Trophoblast cell (in vitro differentiated cells and primary cell): Measurements from ENCODE around the gene SAMD10.

Experiments
- DNase-seq, 2 donors: peaks; one replicate each; pipeline ENCODE4 v3.0.0-alpha.2; 2016
- H2AFZ ChIP-seq: 2 replicates; pipeline ENCODE4 v1.6.1; 2013; ENCODE audit warnings: low read length, moderate library complexity, mild to moderate bottlenecking; ENCODE audit not compliant: insufficient read depth, poor library complexity
- H2AK5ac ChIP-seq: 2 replicates; pipeline ENCODE4 v1.6.1; 2013; ENCODE audit warnings: mild to moderate bottlenecking, low read length
- H2BK120ac ChIP-seq: 2 replicates; pipeline ENCODE4 v1.6.1; 2013; ENCODE audit warnings: low read length, mild to moderate bottlenecking, moderate library complexity; ENCODE audit not compliant: insufficient read depth, poor library complexity
- H2BK12ac ChIP-seq: 2 replicates; pipeline ENCODE4 v1.6.1; 2013; ENCODE audit warnings: mild to moderate bottlenecking, low read length, moderate library complexity
- H2BK5ac ChIP-seq: 2 replicates; pipeline ENCODE4 v1.6.1; 2013; ENCODE audit warnings: low read length, low read depth, moderate library complexity, mild to moderate bottlenecking; ENCODE audit not compliant: poor library complexity
- H3K14ac ChIP-seq: 2 replicates; pipeline ENCODE4 v1.6.1; 2013; ENCODE audit warnings: mild to moderate bottlenecking, low read length
- H3K18ac ChIP-seq: 2 replicates; pipeline ENCODE4 v1.6.1; 2013; ENCODE audit warnings: mild to moderate bottlenecking, low read length
- H3K23ac ChIP-seq: 2 replicates; pipeline ENCODE4 v1.6.1; 2013; ENCODE audit warnings: low read length
- H3K27ac ChIP-seq: 2 replicates; pipeline ENCODE4 v1.5.1; 2013; ENCODE audit warnings: low read depth, mild to moderate bottlenecking, inconsistent platforms, low read length, moderate library complexity
- H3K27me3 ChIP-seq: 2 replicates; pipeline ENCODE4 v1.6.1; 2013; ENCODE audit warnings: inconsistent platforms, mild to moderate bottlenecking, low read length, moderate library complexity; ENCODE audit not compliant: insufficient read depth
- H3K36me3 ChIP-seq, 2 experiments: 1 replicate in 1 of 2; 2 replicates in 1 of 2; pipeline ENCODE4 v1.6.1; 2013; ENCODE audit warnings: low read length in 2 of 2, mild to moderate bottlenecking in 2 of 2, moderate library complexity in 1 of 2; ENCODE audit not compliant: insufficient read depth in 2 of 2, control insufficient read depth in 1 of 2
- H3K4ac ChIP-seq: 2 replicates; pipeline ENCODE4 v1.6.1; 2013; ENCODE audit warnings: low read depth, mild to moderate bottlenecking, low read length, moderate library complexity
- H3K4me1 ChIP-seq, 2 experiments: 1 replicate in 1 of 2; 2 replicates in 1 of 2; pipeline ENCODE4 v1.6.1; 2013; ENCODE audit warnings: low read length in 2 of 2, mild to moderate bottlenecking in 2 of 2, moderate library complexity in 1 of 2; ENCODE audit not compliant: insufficient read depth in 2 of 2, control insufficient read depth in 1 of 2
- H3K4me2 ChIP-seq: 2 replicates; pipeline ENCODE4 v1.6.1; 2013; ENCODE audit warnings: inconsistent platforms, mild to moderate bottlenecking, low read length, moderate library complexity
- H3K4me3 ChIP-seq: 2 replicates; pipeline ENCODE4 v1.5.1; 2013; ENCODE audit warnings: mild to moderate bottlenecking, low read depth, low read length, inconsistent platforms
- H3K79me1 ChIP-seq: one replicate; pipeline ENCODE4 v1.6.1; 2013; ENCODE audit warnings: low read length
- H3K79me2 ChIP-seq: 2 replicates; pipeline ENCODE4 v1.6.1; 2013; ENCODE audit warnings: low read length, mild to moderate bottlenecking; ENCODE audit not compliant: control insufficient read depth, insufficient read depth, poor library complexity
- H3K9ac ChIP-seq: 2 replicates; pipeline ENCODE4 v1.6.1; 2013; ENCODE audit warnings: mild to moderate bottlenecking, low read length
- H3K9me3 ChIP-seq: 2 replicates; pipeline ENCODE4 v1.6.1; 2013; ENCODE audit warnings: low read depth, mild to moderate bottlenecking, control low read depth, inconsistent platforms, low read length; ENCODE audit not compliant: insufficient read depth
- H4K12ac ChIP-seq: 2 replicates; pipeline ENCODE4 v1.6.1; 2013; ENCODE audit warnings: low read depth, mild to moderate bottlenecking, low read length, moderate library complexity
- H4K8ac ChIP-seq: 2 replicates; pipeline ENCODE4 v1.6.1; 2013; ENCODE audit warnings: low read depth, mild to moderate bottlenecking, low read length, moderate library complexity
- H4K91ac ChIP-seq: one replicate; pipeline ENCODE4 v1.6.1; 2013; ENCODE audit warnings: low read depth, mild to moderate bottlenecking, low read length, moderate library complexity
- WGBS: extraction: QIAGEN DNeasy Blood & Tissue Kit; methylation state at CpG from one replicate; pipeline ENCODE4 v1.1.7; 2013; ENCODE audit warnings: missing lambda C conversion rate; ENCODE audit not compliant: insufficient read length, insufficient coverage; ENCODE audit errors: extremely low coverage; 5-methylcytosine and 5-hydroxymethylcytosine counted together

Gene SAMD10

DNA sequence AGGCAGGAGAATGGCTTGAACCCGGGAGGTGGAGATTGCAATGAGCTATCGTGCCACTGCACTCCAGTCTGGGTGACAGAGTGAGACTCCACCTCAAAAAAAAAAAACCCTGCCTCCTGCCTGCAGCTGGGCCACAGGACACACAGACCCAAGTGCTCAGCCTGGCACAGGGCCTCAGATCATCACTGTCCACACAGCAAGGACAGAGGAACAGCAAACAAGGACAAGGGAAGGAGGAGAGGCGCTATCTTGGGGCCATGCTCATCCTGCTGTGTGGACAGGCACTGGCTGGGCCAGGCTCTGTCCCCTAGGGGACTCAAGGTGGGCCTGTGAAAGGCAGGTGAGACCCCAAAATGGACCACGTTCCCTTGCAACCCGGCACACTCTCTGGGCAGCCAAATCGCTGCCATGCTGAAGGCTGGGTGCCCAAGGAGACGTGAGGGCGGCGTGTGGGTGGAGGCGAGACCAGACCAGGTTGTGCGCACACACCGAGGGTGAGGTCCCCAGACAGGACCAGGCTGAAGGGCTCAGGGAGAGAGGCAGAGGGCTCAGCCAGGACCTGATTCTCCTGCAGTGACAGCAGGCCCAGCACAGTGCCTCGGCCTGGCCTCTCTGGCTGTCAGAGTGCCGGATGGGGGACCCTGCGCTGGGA lies 32.3 kb downstream of the SAMD10 start:
- no peak overlapping the region for H4K12ac ChIP-seq
- H3K27ac ChIP-seq, result no peak overlapping the region
- no peak overlapping the region for H3K4me2 ChIP-seq
- H3K4ac ChIP-seq, result peak overlapping the region; percentile 13
- no peaks in the 10 kb centered on the region for H3K9me3 ChIP-seq
- H4K8ac ChIP-seq, result no peak overlapping the region
- peaks cover 45 to 49% of the 10 kb centered on the region in 2 experiments for H3K36me3 ChIP-seq
- no peak overlapping the region for H3K9ac ChIP-seq
- no CpG with 5 or more reads among the region's 15 CpGs for WGBS
- H3K23ac ChIP-seq, result no peak overlapping the region
- H3K4me3 ChIP-seq, result no peak overlapping the region
- H4K91ac ChIP-seq, result no peak overlapping the region
- no peak overlapping the region for H2BK12ac ChIP-seq
- H2AFZ ChIP-seq, result no peak overlapping the region
- no peak overlapping the region for H3K14ac ChIP-seq
- no peaks in the 10 kb centered on the region for H3K27me3 ChIP-seq
- no peak overlapping the region for H2BK120ac ChIP-seq
- H3K79me1 ChIP-seq, result peaks cover 9% of the 10 kb centered on the region
- H2AK5ac ChIP-seq, result no peak overlapping the region
- H3K79me2 ChIP-seq, result peaks cover 7% of the 10 kb centered on the region
- no peak for DNase-seq
- H3K18ac ChIP-seq, result no peak overlapping the region
- no peak overlapping the region for H2BK5ac ChIP-seq
- H3K4me1 ChIP-seq, result peaks cover 22 to 30% of the 10 kb centered on the region in 2 experiments

DNA sequence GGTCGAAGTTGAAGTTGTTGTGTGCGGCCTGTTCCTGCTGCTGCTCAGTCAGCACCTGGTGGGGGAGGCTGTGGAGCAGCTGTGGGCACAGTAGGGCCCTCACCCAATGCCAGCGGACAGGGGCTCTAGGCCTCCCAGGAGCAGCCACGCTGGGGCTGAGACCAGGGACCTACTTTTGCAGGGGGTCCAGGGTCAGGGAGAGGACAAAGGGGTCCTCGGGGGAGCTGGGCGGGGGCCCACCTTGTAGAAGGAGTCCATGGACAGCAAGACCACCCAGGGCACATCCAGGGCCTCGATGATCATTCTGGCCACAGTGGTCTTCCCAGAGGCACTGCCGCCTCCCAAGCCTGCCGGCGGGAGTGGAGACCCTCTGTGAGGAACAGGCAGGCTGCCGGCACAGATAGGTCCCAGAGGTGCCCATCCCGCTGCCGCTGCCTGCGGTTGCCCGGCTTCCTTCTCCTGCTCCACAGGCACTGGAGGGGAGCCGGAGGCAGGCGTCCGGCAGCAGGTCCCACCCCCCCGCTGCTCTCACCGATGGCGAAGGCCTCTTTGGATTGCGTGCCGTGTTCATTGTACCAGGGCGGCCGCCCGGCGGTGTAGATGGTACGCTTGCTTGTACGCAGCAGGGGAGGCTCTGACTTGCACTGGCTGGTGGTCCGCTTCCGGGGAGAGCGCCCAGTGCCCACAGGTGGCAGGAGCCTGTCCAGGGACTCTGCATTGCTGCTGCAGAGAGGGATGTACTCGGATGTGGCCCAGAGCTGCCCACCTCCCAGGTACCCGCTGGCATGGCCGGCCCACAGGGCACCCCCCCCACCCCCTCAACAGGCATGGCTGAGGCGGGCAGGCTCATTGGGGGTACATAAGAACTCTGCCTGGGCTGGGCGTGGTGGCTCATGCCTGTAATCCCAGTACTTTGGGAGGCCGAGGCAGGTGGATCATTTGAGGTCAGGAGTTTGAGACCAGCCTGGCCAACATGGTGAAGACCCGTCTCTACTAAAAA lies 33.2 kb downstream of the SAMD10 start:
- Histone ChIP-seq H3K4me3 (no peak overlapping the region), H2BK5ac (no peak overlapping the region), H2BK12ac (no peak overlapping the region), H4K8ac (no peak overlapping the region), H3K23ac (no peak overlapping the region), H3K14ac (no peak overlapping the region), H3K4me1 (peaks cover 24 to 33% of the 10 kb centered on the region in 2 experiments), H3K27me3 (no peaks in the 10 kb centered on the region), H2AFZ (no peak overlapping the region), H3K79me1 (peaks cover 9% of the 10 kb centered on the region), H2AK5ac (no peak overlapping the region), H3K9me3 (no peaks in the 10 kb centered on the region), H3K4me2 (no peak overlapping the region), H3K18ac (no peak overlapping the region), H3K27ac (no peak overlapping the region), H3K4ac (no peak overlapping the region), H3K9ac (no peak overlapping the region), H3K36me3 (peaks cover 48 to 51% of the 10 kb centered on the region in 2 experiments), H4K91ac (no peak overlapping the region), H3K79me2 (peaks cover 7% of the 10 kb centered on the region), H2BK120ac (no peak overlapping the region), H4K12ac (no peak overlapping the region)
- DNase-seq, result no peak
- no CpG with 5 or more reads among the region's 39 CpGs for WGBS

DNA sequence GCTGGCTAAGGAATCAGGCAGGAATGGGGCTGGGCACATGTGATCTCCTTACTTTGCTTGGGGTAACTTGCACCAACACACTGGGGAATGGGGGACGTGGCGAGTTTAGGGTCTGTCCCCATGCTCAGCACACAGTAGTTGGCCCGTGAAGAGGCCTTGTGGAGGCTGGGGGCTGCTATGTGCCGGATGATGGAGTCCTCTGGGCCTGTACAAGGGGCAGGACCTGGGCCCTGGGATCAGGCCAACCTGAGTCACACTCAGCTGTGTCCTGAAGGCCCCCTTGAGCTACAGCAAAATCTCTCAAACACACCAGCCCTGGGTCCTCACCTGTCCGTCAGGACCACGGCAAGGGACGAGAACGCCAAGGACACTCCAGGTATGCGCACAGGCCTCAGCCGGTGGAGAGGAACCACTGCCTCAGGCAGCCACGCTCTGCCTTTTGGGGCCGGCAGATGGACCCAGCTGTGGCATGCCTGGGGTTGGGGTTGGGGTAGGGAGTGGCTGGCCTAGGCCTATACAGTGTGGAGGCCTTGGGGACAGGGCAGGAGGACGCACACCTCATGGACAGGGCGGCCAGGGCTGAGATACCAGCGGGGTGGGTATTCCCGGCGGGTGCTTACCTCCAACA lies 34.3 kb downstream of the SAMD10 start:
- Histone ChIP-seq H3K4me1 (peaks cover 24 to 33% of the 10 kb centered on the region in 2 experiments), H3K9ac (no peak overlapping the region), H2BK12ac (no peak overlapping the region), H3K4ac (no peak overlapping the region), H4K8ac (no peak overlapping the region), H2AFZ (no peak overlapping the region), H3K9me3 (no peaks in the 10 kb centered on the region), H4K91ac (no peak overlapping the region), H3K18ac (no peak overlapping the region), H3K14ac (no peak overlapping the region), H3K79me2 (peaks cover 4% of the 10 kb centered on the region), H3K27me3 (no peaks in the 10 kb centered on the region), H3K79me1 (peaks cover 9% of the 10 kb centered on the region), H3K23ac (no peak overlapping the region), H3K4me3 (no peak overlapping the region), H4K12ac (no peak overlapping the region), H3K27ac (no peak overlapping the region), H2BK120ac (no peak overlapping the region), H2AK5ac (no peak overlapping the region), H2BK5ac (no peak overlapping the region), H3K36me3 (peaks cover 55 to 56% of the 10 kb centered on the region in 2 experiments), H3K4me2 (no peak overlapping the region)
- DNase-seq, result no peak
- no CpG with 5 or more reads among the region's 17 CpGs for WGBS

DNA sequence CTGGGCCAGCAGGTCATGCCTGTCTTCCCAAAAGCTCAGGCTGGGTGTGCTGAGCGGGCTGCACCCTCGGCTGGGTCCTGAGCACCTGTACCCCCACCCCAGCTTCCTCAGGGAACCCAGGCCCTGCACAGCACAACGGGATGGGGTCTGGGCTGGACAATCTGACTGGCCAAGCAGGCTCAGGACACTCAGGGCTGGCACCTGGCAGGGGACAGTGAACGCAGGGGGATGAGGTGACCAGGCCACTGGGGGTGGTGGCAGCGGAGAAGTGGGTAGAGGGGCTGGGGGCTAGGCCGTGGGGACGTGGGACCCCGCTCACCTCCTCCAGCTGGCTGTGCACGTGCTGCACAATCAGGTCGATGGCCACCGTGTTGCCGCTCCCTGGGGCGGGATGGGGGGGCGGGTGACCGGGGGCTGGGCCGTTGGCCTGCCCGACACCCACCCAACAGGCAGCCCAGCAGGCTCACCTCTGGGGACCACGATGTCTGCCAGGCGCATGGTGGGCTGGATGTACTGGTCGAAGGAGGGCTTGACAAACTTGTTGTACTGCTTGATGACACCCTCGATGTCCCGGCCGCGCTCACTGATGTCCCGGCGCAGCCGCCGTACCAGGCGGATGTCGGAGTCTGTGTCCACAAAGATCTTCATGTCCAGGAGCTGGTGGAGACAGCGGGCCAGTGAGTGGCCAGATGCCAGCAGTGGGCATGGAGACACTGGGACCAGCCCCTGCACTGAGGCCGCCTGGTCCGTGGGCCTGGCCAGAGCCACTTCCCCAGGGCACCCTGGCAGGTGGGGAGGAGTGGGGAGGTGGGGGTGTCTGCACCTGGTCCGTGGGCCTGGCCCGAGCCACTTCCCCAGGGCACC lies 35.1 kb downstream of the SAMD10 start:
- H3K4me1 ChIP-seq, result peaks cover 20 to 27% of the 10 kb centered on the region in 2 experiments
- H3K14ac ChIP-seq, result no peak overlapping the region
- no peak overlapping the region for H3K4ac ChIP-seq
- peaks cover 56 to 59% of the 10 kb centered on the region in 2 experiments for H3K36me3 ChIP-seq
- H2AFZ ChIP-seq, result no peak overlapping the region
- H2BK12ac ChIP-seq, result no peak overlapping the region
- H3K23ac ChIP-seq, result no peak overlapping the region
- no peak for DNase-seq
- H3K4me2 ChIP-seq, result no peak overlapping the region
- no peak overlapping the region for H3K27ac ChIP-seq
- H3K79me2 ChIP-seq, result peaks cover 4% of the 10 kb centered on the region
- no peak overlapping the region for H3K18ac ChIP-seq
- no peak overlapping the region for H2BK5ac ChIP-seq
- no peak overlapping the region for H4K91ac ChIP-seq
- H3K27me3 ChIP-seq, result no peaks in the 10 kb centered on the region
- H2AK5ac ChIP-seq, result no peak overlapping the region
- no peak overlapping the region for H2BK120ac ChIP-seq
- H3K9ac ChIP-seq, result no peak overlapping the region
- H3K9me3 ChIP-seq, result no peaks in the 10 kb centered on the region
- no peak overlapping the region for H4K8ac ChIP-seq
- peaks cover 9% of the 10 kb centered on the region for H3K79me1 ChIP-seq
- H3K4me3 ChIP-seq, result peak overlapping the region; percentile 11
- no CpG with 5 or more reads among the region's 35 CpGs for WGBS
- no peak overlapping the region for H4K12ac ChIP-seq
